Measurements from ENCODE around the gene EDN3.

GRCh38 chr20:59320426-59320825 lies 20.0 kb downstream of the EDN3 start:
- TF ChIP-seq CTCF (conservative IDR thresholded peaks at IDR 0.05 in 1 of 2, IDR thresholded peaks at IDR 0.05 in 1 of 2; ENCODE audit: low read depth in 1 of 2, low read length in 2 of 2): no peak
- no peak for TF ChIP-seq EZH2 (IDR thresholded peaks at IDR 0.05; ENCODE audit: low read length, missing control alignments)

All from fibroblast of lung (primary cell).